GM12878 (cell line): ENCODE data around the gene CST6. TPM values are rescaled to one million over a fixed set of nuclear protein-coding genes. Genes with fewer than 3 reads are reported as not detected.

Source experiments
- CHD2 ChIP-seq: IDR thresholded peaks from 2 replicates; pipeline ENCODE4 v1.6.1; 2011; ENCODE audit warnings: low read depth, low read length, improper control_type of control experiment, borderline replicate concordance
- CREM ChIP-seq: IDR thresholded peaks from 2 replicates; pipeline ENCODE4 v1.6.1; 2014; ENCODE audit warnings: antibody characterized with exemption, low read depth
- KAT2A ChIP-seq: conservative IDR thresholded peaks from 2 replicates; pipeline ENCODE4 v1.6.1; 2011; ENCODE audit warnings: low read depth, low read length; ENCODE audit not compliant: control insufficient read depth
- MEF2B ChIP-seq: fragments of 450-650 bp; IDR thresholded peaks from 2 replicates; pipeline ENCODE4 v1.6.1; 2018; ENCODE audit warnings: mild to moderate bottlenecking, moderate library complexity; ENCODE audit not compliant: partially characterized antibody, poor library complexity, severe bottlenecking
- MTA3 ChIP-seq: IDR thresholded peaks from 2 replicates; pipeline ENCODE4 v1.6.1; 2012; ENCODE audit warnings: low read length, inconsistent platforms, borderline replicate concordance
- MYC ChIP-seq: IDR thresholded peaks from 2 replicates; pipeline ENCODE4 v1.6.1; 2011; ENCODE audit warnings: mild to moderate bottlenecking, low read length, moderate library complexity, inconsistent platforms; ENCODE audit not compliant: insufficient read depth, insufficient replicate concordance, insufficient read length, severe bottlenecking
- POLR2A ChIP-seq: IDR thresholded peaks from 2 replicates; pipeline ENCODE4 v1.6.1; 2011; ENCODE audit warnings: low read depth, mild to moderate bottlenecking, low read length
- SMARCA5 ChIP-seq: fragments of 450-650 bp; IDR thresholded peaks from 2 replicates; pipeline ENCODE4 v1.6.1; 2017; ENCODE audit warnings: mild to moderate bottlenecking
- TBL1XR1 ChIP-seq: IDR thresholded peaks from 2 replicates; pipeline ENCODE4 v1.6.1; 2012; ENCODE audit warnings: low read depth, low read length, improper control_type of control experiment
- TCF7 ChIP-seq: IDR thresholded peaks from 2 replicates; pipeline ENCODE4 v1.6.1; 2014; ENCODE audit warnings: antibody characterized with exemption, borderline replicate concordance
- ZNF207 ChIP-seq: fragments of 450-650 bp; IDR thresholded peaks from 2 replicates; pipeline ENCODE4 v1.6.1; 2014; ENCODE audit warnings: antibody characterized with exemption, mild to moderate bottlenecking, borderline replicate concordance
- polyA plus RNA-seq, 11 experiments: library from polyadenylated mRNA; depleted of rRNA in 4 of 11; unstranded in 6 of 11; stranded (reverse) in 5 of 11; fragments of >200 nt; fragmentation: Nextera tagmentation in 4 of 11; fragmentation: Illumina TruSeq in 1 of 11; extraction: Ambion mirVana in 4 of 11; extraction: Trizol in 1 of 11; gene quantifications; 1 replicate in 1 of 11; 2 replicates in 10 of 11; pipeline versions ENCODE4 v1.2.1 to v1.2.3, GENCODE V29; 2011 to 2016; ENCODE audit warnings: inconsistent platforms in 2 of 11, missing spikeins in 2 of 11, low read depth in 1 of 11
- total RNA-seq, 4 experiments: library from RNA; depleted of rRNA in 3 of 4; stranded (reverse); fragments of >200 nt in 3 of 4; fragmentation: Illumina TruSeq in 1 of 4; extraction: Trizol in 1 of 4; gene quantifications; 2 replicates each; pipeline versions ENCODE4 v1.2.1 to v1.2.3, GENCODE V29; 2013 to 2021
- TF ChIP-seq, protein P1 (sequence below): fragments of 450-650 bp; IDR thresholded peaks from 2 replicates; pipeline ENCODE4 v1.6.1; 2018; ENCODE audit warnings: borderline replicate concordance, mild to moderate bottlenecking; ENCODE audit not compliant: partially characterized antibody
- TF ChIP-seq, protein P2 (sequence below): IDR thresholded peaks from 2 replicates; pipeline ENCODE4 v1.6.1; 2011; ENCODE audit warnings: mild to moderate bottlenecking, low read depth, low read length, moderate library complexity; ENCODE audit not compliant: insufficient replicate concordance
- TF ChIP-seq, protein P3 (sequence below): IDR thresholded peaks from 2 replicates; pipeline ENCODE4 v1.6.1; 2011; ENCODE audit warnings: low read depth, mild to moderate bottlenecking, low read length, moderate library complexity, borderline replicate concordance; ENCODE audit errors: extremely low read depth
- TF ChIP-seq, protein P4 (sequence below): fragments of 450-650 bp; IDR thresholded peaks from 2 replicates; pipeline ENCODE4 v1.6.1; 2016; ENCODE audit warnings: mild to moderate bottlenecking
- TF ChIP-seq, protein P5 (sequence below): fragments of 450-650 bp; formaldehyde crosslinking; IDR thresholded peaks from 2 replicates; pipeline ENCODE4 v1.4.0; 2020; ENCODE audit warnings: mild to moderate bottlenecking, moderate library complexity
- TF ChIP-seq, protein P6 (sequence below): IDR thresholded peaks from 2 replicates; pipeline ENCODE4 v1.6.1; 2012; ENCODE audit warnings: low read depth, low read length, improper control_type of control experiment
- TF ChIP-seq, protein P7 (sequence below): IDR thresholded peaks from 2 replicates; pipeline ENCODE4 v1.6.1; 2012; ENCODE audit warnings: low read depth, low read length, improper control_type of control experiment

CST6 gene
- total and polyA plus RNA-seq, 10 of the 15 experiments (the other 5 are each of a cell fraction or from before 2014, with no cell fraction given): not detected

DNA sequence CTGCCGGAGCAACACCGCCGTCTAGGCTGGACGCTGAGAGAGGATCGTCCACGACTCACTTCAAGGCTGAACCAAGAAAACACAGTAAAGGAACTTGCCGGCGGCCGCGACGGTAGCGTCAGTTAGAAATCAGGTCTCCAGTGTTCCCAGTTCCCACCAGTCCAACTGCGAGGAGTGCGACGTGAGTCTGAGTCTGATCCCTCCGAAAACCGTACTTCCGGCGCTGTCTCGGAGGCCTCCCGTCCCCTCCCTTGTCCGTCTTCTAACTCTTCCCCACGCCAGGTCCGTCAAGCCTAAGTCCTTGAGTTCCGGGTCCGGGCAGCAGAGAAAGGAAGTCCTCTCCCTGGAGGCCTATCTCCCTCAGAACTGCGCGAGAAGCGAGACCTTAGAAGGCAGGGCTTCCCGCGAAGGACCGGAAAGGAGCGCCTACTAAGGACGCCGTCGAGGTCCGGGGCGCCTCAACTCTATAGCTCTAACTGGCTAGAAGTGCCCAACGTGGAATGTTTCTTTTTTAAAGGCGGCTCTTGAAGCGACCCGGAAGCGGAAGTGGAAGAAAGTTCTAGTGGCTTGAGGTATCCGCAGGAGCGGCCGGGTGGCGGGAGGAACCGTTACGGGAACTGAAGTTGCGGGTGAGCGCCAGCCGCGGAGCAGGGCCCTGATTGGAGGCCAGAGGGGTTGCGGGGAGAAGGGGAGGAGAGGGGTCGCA lies 9.7 kb upstream of the CST6 start, which contains the start of the genes BANF1 and EIF1AD (continued):
- TF ChIP-seq, protein P1, sequence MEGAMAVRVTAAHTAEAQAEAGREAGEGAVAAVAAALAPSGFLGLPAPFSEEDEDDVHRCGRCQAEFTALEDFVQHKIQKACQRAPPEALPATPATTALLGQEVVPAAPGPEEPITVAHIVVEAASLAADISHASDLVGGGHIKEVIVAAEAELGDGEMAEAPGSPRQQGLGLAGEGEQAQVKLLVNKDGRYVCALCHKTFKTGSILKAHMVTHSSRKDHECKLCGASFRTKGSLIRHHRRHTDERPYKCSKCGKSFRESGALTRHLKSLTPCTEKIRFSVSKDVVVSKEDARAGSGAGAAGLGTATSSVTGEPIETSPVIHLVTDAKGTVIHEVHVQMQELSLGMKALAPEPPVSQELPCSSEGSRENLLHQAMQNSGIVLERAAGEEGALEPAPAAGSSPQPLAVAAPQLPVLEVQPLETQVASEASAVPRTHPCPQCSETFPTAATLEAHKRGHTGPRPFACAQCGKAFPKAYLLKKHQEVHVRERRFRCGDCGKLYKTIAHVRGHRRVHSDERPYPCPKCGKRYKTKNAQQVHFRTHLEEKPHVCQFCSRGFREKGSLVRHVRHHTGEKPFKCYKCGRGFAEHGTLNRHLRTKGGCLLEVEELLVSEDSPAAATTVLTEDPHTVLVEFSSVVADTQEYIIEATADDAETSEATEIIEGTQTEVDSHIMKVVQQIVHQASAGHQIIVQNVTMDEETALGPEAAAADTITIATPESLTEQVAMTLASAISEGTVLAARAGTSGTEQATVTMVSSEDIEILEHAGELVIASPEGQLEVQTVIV: peak; percentile 83
- TF ChIP-seq, protein P2, sequence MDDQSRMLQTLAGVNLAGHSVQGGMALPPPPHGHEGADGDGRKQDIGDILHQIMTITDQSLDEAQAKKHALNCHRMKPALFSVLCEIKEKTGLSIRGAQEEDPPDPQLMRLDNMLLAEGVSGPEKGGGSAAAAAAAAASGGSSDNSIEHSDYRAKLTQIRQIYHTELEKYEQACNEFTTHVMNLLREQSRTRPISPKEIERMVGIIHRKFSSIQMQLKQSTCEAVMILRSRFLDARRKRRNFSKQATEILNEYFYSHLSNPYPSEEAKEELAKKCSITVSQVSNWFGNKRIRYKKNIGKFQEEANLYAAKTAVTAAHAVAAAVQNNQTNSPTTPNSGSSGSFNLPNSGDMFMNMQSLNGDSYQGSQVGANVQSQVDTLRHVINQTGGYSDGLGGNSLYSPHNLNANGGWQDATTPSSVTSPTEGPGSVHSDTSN: peak; percentile 43
- TF ChIP-seq, protein P3, sequence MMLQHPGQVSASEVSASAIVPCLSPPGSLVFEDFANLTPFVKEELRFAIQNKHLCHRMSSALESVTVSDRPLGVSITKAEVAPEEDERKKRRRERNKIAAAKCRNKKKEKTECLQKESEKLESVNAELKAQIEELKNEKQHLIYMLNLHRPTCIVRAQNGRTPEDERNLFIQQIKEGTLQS: no peak
- TF ChIP-seq ZNF207: peak; percentile 99
- TF ChIP-seq, protein P4, sequence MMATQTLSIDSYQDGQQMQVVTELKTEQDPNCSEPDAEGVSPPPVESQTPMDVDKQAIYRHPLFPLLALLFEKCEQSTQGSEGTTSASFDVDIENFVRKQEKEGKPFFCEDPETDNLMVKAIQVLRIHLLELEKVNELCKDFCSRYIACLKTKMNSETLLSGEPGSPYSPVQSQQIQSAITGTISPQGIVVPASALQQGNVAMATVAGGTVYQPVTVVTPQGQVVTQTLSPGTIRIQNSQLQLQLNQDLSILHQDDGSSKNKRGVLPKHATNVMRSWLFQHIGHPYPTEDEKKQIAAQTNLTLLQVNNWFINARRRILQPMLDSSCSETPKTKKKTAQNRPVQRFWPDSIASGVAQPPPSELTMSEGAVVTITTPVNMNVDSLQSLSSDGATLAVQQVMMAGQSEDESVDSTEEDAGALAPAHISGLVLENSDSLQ: peak; percentile 85
- peak; percentile 53; the same call in 1 of the 2 replicates for TF ChIP-seq TBL1XR1
- no peak for TF ChIP-seq MYC
- TF ChIP-seq, protein P5, sequence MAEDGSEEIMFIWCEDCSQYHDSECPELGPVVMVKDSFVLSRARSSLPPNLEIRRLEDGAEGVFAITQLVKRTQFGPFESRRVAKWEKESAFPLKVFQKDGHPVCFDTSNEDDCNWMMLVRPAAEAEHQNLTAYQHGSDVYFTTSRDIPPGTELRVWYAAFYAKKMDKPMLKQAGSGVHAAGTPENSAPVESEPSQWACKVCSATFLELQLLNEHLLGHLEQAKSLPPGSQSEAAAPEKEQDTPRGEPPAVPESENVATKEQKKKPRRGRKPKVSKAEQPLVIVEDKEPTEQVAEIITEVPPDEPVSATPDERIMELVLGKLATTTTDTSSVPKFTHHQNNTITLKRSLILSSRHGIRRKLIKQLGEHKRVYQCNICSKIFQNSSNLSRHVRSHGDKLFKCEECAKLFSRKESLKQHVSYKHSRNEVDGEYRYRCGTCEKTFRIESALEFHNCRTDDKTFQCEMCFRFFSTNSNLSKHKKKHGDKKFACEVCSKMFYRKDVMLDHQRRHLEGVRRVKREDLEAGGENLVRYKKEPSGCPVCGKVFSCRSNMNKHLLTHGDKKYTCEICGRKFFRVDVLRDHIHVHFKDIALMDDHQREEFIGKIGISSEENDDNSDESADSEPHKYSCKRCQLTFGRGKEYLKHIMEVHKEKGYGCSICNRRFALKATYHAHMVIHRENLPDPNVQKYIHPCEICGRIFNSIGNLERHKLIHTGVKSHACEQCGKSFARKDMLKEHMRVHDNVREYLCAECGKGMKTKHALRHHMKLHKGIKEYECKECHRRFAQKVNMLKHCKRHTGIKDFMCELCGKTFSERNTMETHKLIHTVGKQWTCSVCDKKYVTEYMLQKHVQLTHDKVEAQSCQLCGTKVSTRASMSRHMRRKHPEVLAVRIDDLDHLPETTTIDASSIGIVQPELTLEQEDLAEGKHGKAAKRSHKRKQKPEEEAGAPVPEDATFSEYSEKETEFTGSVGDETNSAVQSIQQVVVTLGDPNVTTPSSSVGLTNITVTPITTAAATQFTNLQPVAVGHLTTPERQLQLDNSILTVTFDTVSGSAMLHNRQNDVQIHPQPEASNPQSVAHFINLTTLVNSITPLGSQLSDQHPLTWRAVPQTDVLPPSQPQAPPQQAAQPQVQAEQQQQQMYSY (CRISPR knock-in tag): no peak
- TF ChIP-seq TCF7: peak; percentile 69
- TF ChIP-seq CHD2: peak; percentile 93
- no peak for TF ChIP-seq KAT2A
- peak; percentile 53; the same call in 1 of the 2 replicates for TF ChIP-seq MTA3
- peak; percentile 88 for TF ChIP-seq CREM
- peak; percentile 96 for TF ChIP-seq POLR2A
- peak; percentile 87 for TF ChIP-seq MEF2B
- TF ChIP-seq, protein P6, sequence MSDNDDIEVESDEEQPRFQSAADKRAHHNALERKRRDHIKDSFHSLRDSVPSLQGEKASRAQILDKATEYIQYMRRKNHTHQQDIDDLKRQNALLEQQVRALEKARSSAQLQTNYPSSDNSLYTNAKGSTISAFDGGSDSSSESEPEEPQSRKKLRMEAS: peak; percentile 82; the same call in 1 of the 2 replicates
- TF ChIP-seq, protein P7, sequence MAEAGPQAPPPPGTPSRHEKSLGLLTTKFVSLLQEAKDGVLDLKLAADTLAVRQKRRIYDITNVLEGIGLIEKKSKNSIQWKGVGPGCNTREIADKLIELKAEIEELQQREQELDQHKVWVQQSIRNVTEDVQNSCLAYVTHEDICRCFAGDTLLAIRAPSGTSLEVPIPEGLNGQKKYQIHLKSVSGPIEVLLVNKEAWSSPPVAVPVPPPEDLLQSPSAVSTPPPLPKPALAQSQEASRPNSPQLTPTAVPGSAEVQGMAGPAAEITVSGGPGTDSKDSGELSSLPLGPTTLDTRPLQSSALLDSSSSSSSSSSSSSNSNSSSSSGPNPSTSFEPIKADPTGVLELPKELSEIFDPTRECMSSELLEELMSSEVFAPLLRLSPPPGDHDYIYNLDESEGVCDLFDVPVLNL: peak; percentile 36; the same call in 1 of the 2 replicates
- TF ChIP-seq SMARCA5: 0 out of 2 replicates have a peak, but pooled peaks have one; percentile 66
